Suprapubic skin (tissue), 4 donors: ENCODE results near the gene GNAI3. TPM values are rescaled to one million over a fixed set of nuclear protein-coding genes. Genes with fewer than 3 reads are reported as not detected.

ENCODE experiments used
- DNase-seq, 2 donors: peaks; one replicate each; pipeline ENCODE4 v3.0.0-alpha.2; 2019; ENCODE audit warnings: low spot score in 2 of 2
- H3K27ac ChIP-seq: fragments of 200-600 bp; sonication (generic); one replicate; pipeline ENCODE4 v1.5.1; 2019
- H3K27me3 ChIP-seq: fragments of 200-600 bp; sonication (generic); one replicate; pipeline ENCODE4 v1.5.1; 2019
- H3K36me3 ChIP-seq: fragments of 200-600 bp; sonication (generic); one replicate; pipeline ENCODE4 v1.5.1; 2019
- H3K4me1 ChIP-seq: fragments of 200-600 bp; sonication (generic); one replicate; pipeline ENCODE4 v1.5.1; 2019
- H3K4me3 ChIP-seq: fragments of 200-600 bp; sonication (generic); one replicate; pipeline ENCODE4 v1.5.1; 2019; ENCODE audit warnings: mild to moderate bottlenecking
- H3K9me3 ChIP-seq: fragments of 200-600 bp; sonication (generic); one replicate; pipeline ENCODE4 v1.5.1; 2019
- CTCF ChIP-seq, 2 donors: fragments of 200-600 bp in 1 of 2; fragments of 450-650 bp in 1 of 2; sonication (generic) in 1 of 2; IDR thresholded peaks; one replicate each; pipeline ENCODE4 v1.5.1; 2016 to 2019; ENCODE audit warnings: antibody characterized with exemption in 2 of 2, mild to moderate bottlenecking in 1 of 2, moderate library complexity in 1 of 2
- EP300 ChIP-seq: sonication (generic); formaldehyde crosslinking; IDR thresholded peaks from one replicate; pipeline ENCODE4 v1.6.1; 2017; ENCODE audit warnings: antibody characterized with exemption
- POLR2A ChIP-seq, 2 donors: fragments of 450-650 bp; IDR thresholded peaks; one replicate each; pipeline ENCODE4 v1.6.1; 2017; ENCODE audit warnings: antibody characterized with exemption in 2 of 2, mild to moderate bottlenecking in 2 of 2, moderate library complexity in 2 of 2
- POLR2AphosphoS5 ChIP-seq, 3 donors: sonication (generic); formaldehyde crosslinking; IDR thresholded peaks; one replicate each; pipeline ENCODE4 v1.6.1; 2017; ENCODE audit warnings: antibody characterized with exemption in 3 of 3
- WGBS: methylation state at CpG from one replicate; pipeline ENCODE4 v1.1.5; 2018; 5-methylcytosine and 5-hydroxymethylcytosine counted together
- total RNA-seq, 4 donors: library from RNA; depleted of rRNA; stranded (reverse); fragments of >200 nt; gene quantifications; one replicate each; pipeline ENCODE4 v1.1.0, GENCODE V29; 2016

GNAI3 gene
- total RNA-seq, 4 donors from 2014 or later, result 6.7 to 11.1 (median 9.5) TPM

DNA sequence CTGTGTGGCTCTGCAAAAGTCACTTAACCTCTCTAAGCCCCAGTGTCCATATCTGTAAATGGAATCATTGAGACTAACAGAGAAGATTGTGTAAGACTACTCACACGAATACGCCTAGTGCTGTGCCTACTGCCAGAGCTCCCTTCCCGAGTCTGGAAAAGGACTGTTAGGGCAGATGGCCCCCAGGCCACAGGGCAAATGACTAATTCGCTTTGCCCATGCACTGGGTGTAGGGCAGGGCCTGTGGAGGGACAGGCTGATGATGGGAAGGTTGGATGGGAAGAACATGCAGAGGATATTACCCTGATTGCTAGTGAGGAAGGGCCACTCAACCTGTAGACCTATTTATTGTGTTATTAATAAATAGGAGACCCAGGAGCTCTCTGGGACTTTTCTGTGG is 12.9 kb upstream of the GNAI3 start:
- 58% methylated on average over 4 of the region's 4 CpGs for WGBS
- Histone ChIP-seq H3K4me3 (no peak overlapping the region), H3K4me1 (peaks cover 16% of the 10 kb centered on the region), H3K36me3 (no peaks in the 10 kb centered on the region), H3K9me3 (no peaks in the 10 kb centered on the region), H3K27me3 (no peaks in the 10 kb centered on the region), H3K27ac (no peak overlapping the region)
- no peak for TF ChIP-seq POLR2A (IDR thresholded peaks at IDR 0.05)
- DNase-seq, result no peak

GRCh38 chr1:109535971-109536491 is 12.4 kb upstream of the GNAI3 start:
- 72% methylated on average over 4 of the region's 5 CpGs for WGBS
- Histone ChIP-seq H3K27ac (no peak overlapping the region), H3K4me3 (no peak overlapping the region), H3K9me3 (no peaks in the 10 kb centered on the region), H3K4me1 (peaks cover 16% of the 10 kb centered on the region), H3K36me3 (no peaks in the 10 kb centered on the region), H3K27me3 (no peaks in the 10 kb centered on the region)
- TF ChIP-seq CTCF (IDR thresholded peaks at IDR 0.05) (no peak), EP300 (no peak), POLR2AphosphoS5 (IDR thresholded peaks at IDR 0.05) (no peak), POLR2A (IDR thresholded peaks at IDR 0.05) (no peak)
- DNase-seq, result no peak

GRCh38 chr1:109537450-109538178 is 10.8 kb upstream of the GNAI3 start:
- Histone ChIP-seq H3K4me1 (peaks cover 7% of the 10 kb centered on the region), H3K4me3 (no peak overlapping the region), H3K27me3 (no peaks in the 10 kb centered on the region), H3K36me3 (no peaks in the 10 kb centered on the region), H3K9me3 (no peaks in the 10 kb centered on the region), H3K27ac (no peak overlapping the region)
- TF ChIP-seq POLR2AphosphoS5 (IDR thresholded peaks at IDR 0.05) (no peak), CTCF (IDR thresholded peaks at IDR 0.05) (no peak), POLR2A (IDR thresholded peaks at IDR 0.05) (no peak), EP300 (no peak)
- DNase-seq, result no peak
- 82% methylated on average over 9 of the region's 9 CpGs for WGBS

- H3K4me3 ChIP-seq, result no peak overlapping the region
- H3K27ac ChIP-seq, result no peak overlapping the region
- H3K4me1 ChIP-seq, result peaks cover 4% of the 10 kb centered on the region
- H3K27me3 ChIP-seq, result no peaks in the 10 kb centered on the region
- no peak for TF ChIP-seq POLR2A (IDR thresholded peaks at IDR 0.05)
- no peak for TF ChIP-seq EP300
- no peak for TF ChIP-seq CTCF (IDR thresholded peaks at IDR 0.05)
- TF ChIP-seq POLR2AphosphoS5 (IDR thresholded peaks at IDR 0.05), result no peak
- no peak for DNase-seq
- no peaks in the 10 kb centered on the region for H3K36me3 ChIP-seq
- WGBS, result 87% methylated on average over 8 of the region's 9 CpGs
- H3K9me3 ChIP-seq, result no peaks in the 10 kb centered on the region
Observed at GRCh38 chr1:109538827-109539555, 9.4 kb upstream of the GNAI3 start.

DNA sequence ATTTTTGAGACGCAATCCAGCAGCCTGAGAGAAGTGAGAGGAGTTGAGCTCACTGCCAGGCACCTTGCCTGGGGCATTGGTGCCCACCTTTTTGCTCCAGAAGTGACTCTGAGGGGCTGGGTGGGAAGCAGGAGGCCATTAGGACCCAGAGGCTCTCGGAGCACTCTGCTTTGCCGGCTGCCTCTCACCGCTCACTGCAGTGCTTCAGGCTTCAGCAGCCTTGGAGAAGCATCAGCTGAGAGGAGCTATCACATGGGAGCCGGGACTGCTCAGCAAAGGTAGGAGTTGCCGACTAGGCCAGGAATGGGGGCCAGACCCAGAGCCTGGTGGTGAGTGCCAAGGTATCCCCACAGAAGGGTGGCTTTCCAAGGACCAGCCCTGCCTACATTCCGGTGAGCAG is 8.7 kb upstream of the GNAI3 start, which contains the start of gene GPR61:
GPR61 (plus strand) TSS at position 197 of the 400 bp plus-strand sequence. CDS start 3,151 bp downstream, outside the sequence.
- Histone ChIP-seq H3K9me3 (no peaks in the 10 kb centered on the region), H3K27ac (no peak within 1 kb of the TSS), H3K4me1 (peaks cover 4% of the 10 kb centered on the region), H3K36me3 (no peaks in the 10 kb centered on the region), H3K4me3 (no peak within 1 kb of the TSS), H3K27me3 (no peaks in the 10 kb centered on the region)
- WGBS, result 54% methylated on average over 2 of the region's 7 CpGs
- DNase-seq, result no peak
- TF ChIP-seq POLR2AphosphoS5 (IDR thresholded peaks at IDR 0.05), result no peak
- no peak for TF ChIP-seq POLR2A (IDR thresholded peaks at IDR 0.05)
- no peak for TF ChIP-seq EP300
- no peak for TF ChIP-seq CTCF (IDR thresholded peaks at IDR 0.05)
